ENCODE data around the gene FUOM.
A peak's percentile ranks its signal among the peaks of the same experiment; 100 is the strongest.

GRCh38 chr10:133379152-133379800, 21.5 kb upstream of the FUOM start, which contains the start of gene PAOX:
- TF ChIP-seq CTCF (IDR thresholded peaks at IDR 0.05; ENCODE audit: extremely low read depth in 1 of 2, insufficient read depth in 1 of 2, low read depth in 1 of 2, low read length in 2 of 2) (no peak), EZH2 (IDR thresholded peaks at IDR 0.05; ENCODE audit: borderline replicate concordance, low read depth, low read length, severe bottlenecking) (no peak), MAX (IDR thresholded peaks at IDR 0.05; ENCODE audit: insufficient read depth, insufficient read length) (no peak), POLR2A (IDR thresholded peaks at IDR 0.05; ENCODE audit: low read depth, low read length) (peak; percentile 64), MYC (IDR thresholded peaks at IDR 0.05; ENCODE audit: low read depth, low read length) (no peak), POLR2AphosphoS5 (IDR thresholded peaks at IDR 0.05; ENCODE audit: insufficient read depth, low read depth, low read length) (peak; percentile 27), GATA2 (IDR thresholded peaks at IDR 0.05; ENCODE audit: insufficient read depth, insufficient read length, low read depth, low read length) (no peak)

Data from endothelial cell of umbilical vein (primary cell).